RPMI8226 (cell line): ENCODE measurements around the gene AXDND1.
"Not testable (repeated sequence)": the region's sequence is repeated elsewhere in the genome, so short reads cannot be mapped to it uniquely, and the experiment has no call there.

ENCODE experiments used
- DNase-seq: peaks from one replicate; pipeline ENCODE4 v3.0.0-alpha.2; 2015

The AXDND1 gene

DNA sequence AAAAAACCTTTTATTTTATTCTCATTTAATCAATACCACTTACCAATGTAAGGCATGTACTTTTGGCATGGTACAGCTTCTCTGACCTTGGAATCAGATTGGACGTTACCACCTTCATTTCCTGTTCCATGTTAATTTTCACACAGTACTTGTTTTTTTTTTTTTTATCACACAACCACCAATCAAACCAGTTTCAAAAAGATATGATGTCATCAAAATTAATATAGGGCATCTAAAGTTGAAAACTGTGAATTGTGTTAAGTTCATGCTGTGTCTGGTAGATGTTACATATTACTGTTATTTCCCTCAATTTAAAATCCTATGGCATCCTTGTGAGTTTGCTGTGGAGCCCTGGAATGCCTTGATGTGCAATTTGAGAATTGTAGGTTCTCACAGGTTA lies 124.8 kb downstream of the AXDND1 start:
- no peak for DNase-seq

- DNase-seq, result no peak
Measured at GRCh38 chr1:179493323-179493722, 127.6 kb downstream of the AXDND1 start.

GRCh38 chr1:179506199-179506598 lies 140.4 kb downstream of the AXDND1 start:
- no peak for DNase-seq

DNA sequence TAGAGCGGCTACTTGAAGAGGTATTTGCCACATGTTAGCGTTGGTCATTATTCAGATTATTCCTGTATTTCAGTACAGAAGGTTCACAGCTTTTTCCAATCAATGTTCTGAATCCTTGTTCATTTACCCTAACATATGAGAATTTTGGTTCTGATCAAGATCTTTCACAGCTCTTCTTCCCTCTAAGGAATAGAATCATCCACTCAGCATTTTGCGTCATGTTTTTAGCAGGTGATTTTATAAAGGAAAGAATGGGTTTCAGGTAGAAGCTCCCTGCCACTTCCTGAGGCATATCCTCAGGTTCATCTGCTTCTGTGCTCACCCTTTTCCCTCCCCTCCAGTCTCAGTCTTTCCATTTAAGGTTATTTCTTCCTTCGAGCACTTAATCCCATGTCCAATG lies 143.6 kb downstream of the AXDND1 start:
- DNase-seq, result no peak

DNA sequence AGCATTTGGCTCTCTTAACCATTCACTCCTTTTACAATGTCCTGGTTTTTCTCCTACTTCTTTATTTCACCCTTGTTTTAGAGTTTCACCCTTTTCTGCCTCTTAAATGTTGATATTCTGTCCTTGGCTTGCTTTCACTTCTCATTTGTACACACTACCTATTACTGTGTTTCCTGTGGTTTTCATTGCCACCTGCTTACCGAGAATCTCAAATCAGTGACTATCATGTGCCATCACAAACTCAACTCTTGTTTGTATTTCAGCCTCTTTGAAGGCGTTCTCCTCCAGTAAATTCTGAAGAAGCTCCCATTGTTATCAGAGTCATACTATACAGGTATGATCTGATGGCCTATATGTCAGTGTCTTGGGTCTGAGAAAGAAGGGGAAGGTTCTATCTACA lies 144.3 kb downstream of the AXDND1 start:
- peak; percentile 34 for DNase-seq

DNA sequence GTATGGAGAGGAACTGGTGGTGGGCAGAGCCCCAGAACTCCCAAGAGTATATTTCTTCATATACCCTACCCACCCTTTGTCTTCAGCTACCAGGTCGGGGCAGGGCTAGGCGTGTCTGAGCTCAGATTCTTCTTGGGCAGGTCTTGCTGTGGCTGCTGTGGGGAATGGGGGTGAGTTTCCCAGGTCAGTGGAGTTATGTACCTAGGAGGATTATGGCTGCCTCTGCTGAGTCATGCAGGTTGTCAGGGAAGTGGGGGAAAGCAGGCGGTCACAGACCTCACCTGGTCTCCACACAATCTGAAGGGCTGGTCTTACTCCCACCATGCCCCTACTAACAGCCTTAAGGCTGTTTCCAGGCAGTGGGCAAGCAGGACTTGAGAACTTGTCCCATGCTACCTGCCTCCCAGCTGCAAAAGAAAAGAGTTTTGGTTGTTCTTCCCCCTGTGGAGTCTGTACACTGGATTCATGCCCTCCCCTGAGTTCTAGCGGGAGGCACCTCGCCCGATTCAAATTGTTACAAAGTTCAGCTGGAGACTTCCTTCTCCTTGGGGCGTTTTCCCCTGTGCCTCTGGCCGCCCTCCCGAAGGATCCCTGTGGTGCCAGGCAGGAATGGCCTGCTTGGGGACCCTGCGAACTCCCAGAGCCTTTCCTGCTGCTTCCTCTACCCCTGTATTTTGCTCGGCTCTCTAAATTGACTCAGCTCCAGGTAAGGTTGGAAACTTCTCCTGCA lies 151.4 kb downstream of the AXDND1 start:
- no peak for DNase-seq

DNA sequence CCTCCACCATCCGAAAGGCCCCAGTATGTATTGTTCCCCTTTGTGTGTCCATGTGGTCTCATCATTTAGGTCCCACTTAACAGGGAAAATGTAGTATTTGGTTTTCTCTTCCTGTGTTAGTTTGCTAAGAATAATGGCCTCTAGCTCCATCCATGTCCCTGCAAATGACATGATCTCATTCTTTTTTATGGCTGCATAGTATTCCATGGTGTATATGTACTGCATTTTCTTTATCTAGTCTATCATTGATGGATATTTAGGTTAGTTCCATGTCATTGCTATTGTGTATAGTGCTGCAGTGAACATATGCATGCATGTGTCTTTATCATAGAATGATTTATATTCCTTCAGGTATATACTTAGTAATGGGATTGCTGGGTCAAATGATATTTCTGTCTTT lies 152.8 kb downstream of the AXDND1 start:
- DNase-seq, result not testable (repeated sequence)

DNA sequence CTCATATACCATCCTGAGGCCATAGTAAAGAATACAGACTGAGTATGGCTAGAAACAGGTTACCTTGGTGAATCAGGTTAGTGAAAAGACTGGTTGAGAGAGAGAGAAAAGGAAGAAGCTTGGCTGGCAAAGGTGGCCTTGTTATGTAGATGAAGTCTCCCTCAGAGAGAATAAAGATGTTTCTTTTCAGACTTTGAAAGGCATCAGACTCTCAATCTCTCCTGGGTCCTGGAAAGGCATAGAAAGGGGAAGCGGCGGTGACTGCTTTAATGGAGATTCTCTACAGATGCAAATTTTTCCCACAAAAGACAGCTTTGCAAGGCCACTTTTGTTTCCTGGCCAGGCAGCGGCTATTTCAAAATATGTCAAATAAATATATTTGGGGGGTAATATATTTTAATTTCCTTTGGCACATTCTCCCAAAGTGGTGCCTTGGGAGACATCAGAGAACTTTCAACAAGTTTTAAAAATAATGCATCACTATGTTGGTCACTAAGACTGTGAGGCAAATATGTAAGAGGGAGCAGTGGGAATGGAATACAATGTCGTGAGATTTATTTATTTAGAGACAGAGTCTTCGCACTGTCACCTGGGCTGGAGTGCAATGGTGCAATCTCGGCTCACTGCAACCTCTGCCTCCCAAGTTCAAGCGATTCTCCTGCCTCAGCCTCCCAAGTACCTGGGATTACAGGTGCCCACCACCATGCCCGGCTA lies 163.9 kb downstream of the AXDND1 start:
- no peak for DNase-seq

DNA sequence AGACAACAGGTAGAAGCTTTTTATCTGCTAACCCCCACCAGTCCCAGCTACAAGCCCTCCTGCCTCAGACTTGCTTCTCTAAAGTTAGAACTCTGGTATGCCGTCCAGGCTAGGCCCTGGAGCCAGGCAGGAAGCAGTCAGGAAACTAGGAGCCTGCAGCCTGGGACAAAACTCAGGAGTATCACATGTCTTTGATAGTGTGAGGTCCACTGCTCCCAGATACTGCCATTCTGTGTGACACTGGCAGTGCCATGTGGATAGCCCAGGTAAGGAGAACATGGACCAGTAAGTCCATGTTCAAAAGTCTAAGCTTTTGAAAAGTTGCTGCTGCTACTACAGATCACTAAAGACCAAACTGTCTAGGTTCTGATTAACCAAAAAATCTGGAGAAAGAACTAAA lies 164.6 kb downstream of the AXDND1 start:
- DNase-seq, result no peak

DNA sequence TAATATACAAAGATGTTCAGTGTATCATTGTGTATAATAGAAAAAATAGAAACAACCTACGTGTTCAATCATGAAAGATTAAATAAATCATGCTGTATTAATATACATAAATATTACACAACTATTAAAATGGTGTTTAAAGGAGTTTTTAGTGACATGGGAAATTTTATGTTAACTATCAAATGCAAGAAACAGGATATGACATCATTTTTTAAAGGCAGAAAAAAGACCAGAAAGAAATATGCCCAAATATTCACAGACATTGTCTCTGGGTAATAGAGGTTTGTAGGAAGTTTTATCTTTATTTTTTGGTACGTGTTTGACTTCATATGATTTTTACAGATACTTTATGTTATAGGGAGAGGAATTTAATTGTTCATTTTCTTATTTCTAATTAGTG lies 176.0 kb downstream of the AXDND1 start:
- no peak for DNase-seq

DNA sequence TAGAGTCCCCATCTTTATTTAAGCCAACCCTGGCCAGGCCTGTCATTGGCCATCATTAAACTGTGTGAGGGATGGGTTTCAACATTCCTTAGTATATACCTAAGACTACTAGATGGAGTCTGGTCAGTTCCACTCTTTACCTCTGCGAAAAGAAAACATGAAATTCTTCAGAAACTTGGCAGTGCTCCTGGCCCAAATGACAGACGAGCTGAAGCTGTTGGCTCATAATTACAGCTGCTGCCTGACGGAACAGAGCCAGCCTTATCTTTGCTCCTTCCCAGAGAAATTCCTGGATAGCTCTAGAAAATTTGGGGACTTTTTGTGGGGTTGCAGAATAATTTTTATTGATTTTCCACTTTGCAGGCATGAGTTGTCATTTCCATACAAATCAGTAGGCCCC lies 179.6 kb downstream of the AXDND1 start:
- no peak for DNase-seq

DNA sequence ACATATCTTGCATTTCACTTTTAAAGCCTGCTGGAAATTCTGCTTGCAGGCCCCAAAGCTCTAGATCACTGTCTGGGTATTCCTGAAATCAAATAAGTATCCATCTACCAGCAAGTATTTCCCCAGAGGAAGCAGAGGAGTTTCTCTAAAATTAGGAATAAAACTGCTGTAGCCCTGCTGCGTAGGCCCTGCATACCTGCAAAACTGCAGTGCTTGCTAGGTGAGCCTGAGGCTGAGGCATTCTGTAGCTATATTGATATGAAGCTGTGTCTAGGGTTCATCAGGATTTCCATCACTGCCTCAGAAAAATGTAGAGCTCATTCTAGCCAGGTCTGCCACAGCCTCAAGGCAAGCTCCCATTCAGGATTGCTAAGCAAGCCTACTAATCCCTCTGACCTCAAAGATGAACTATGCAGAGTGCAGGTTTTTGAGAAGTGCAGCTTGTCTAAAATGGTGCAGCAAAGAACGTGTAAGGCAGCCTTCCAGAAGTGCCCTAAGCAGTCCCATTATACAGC lies 181.3 kb downstream of the AXDND1 start:
- no peak for DNase-seq

GRCh38 chr1:179548666-179549367 lies 183.0 kb downstream of the AXDND1 start:
- no peak for DNase-seq

DNA sequence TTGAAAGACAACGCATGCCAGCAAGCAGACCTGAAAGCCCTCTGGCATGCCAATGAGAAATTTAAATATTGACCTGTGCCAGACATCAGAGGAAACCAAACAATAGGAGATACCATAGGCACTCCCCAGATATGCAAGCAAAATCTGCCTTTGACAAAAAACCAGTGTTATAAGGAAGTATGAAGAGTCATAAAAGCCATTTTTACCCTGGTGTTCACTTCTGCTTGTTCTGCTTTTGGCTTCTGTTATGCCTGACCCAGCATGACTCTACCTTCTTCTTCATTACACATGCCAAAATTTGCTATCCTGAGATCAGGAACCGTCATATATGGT lies 183.6 kb downstream of the AXDND1 start:
- no peak for DNase-seq

- peak; percentile 28 for DNase-seq
Measured at GRCh38 chr1:179550746-179551682, 185.2 kb downstream of the AXDND1 start.

GRCh38 chr1:179554427-179554826 lies 188.7 kb downstream of the AXDND1 start:
- no peak for DNase-seq

- no peak for DNase-seq
Measured at GRCh38 chr1:179558078-179558477, 192.3 kb downstream of the AXDND1 start.

GRCh38 chr1:179575497-179576314 lies 209.9 kb downstream of the AXDND1 start, which contains the start of gene NPHS2:
TSS of gene NPHS2 (minus strand) at chr1:179575948. CDS start at chr1:179575864, 84 bp downstream.
- no peak for DNase-seq

- no peak for DNase-seq
Measured at GRCh38 chr1:179576509-179576908, 210.7 kb downstream of the AXDND1 start.

GRCh38 chr1:179583771-179584320 lies 218.1 kb downstream of the AXDND1 start:
- no peak for DNase-seq

DNA sequence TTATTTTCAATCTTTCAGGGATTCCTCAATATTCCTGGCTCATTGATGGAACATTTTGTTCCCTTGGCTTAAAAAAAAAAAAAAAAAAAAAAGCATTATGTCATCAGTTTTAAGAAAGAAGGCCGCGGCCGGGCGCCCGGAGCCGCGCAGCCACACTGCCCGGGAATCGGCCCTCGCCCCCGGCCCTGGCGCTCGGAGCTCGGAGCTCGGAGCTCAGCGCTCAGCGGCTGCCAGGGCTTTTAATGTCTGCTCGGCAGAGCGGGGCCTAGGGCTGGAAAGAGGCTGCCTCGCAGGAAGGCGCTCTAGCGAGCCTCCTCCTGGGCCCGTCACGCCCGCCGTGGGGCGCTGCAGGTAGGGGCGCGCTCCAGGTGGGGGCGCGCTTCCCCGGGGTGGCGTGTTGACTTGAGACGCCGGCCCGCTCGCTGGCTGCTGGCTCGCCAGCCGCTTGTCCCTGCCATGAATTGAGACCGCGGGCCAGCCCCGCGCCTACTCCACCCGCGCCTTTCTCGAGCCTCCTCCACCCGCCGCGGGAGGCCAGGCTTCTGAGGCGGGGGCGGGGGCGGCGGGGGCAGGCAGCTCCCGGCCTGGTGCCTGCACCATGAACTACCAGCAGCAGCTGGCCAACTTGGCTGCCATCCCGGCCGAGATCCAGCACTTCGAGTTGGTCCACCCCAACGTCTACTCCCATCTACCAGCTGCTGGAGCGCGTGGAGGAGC lies 220.5 kb downstream of the AXDND1 start:
- DNase-seq, result peak; percentile 51
